CD4-positive, alpha-beta T cell treated with Interferon alpha-2 for 1 hour (primary cell): ENCODE results near the gene CSNK1E.
A peak's percentile ranks its signal among the peaks of the same experiment; 100 is the strongest.

Experiments
- DNase-seq, 2 donors: peaks; one replicate each; pipeline ENCODE4 v3.0.0-alpha.2; 2020 to 2022

The CSNK1E gene

GRCh38 chr22:38327396-38327795 lies 10.2 kb upstream of the CSNK1E start:
- DNase-seq = no peak

- DNase-seq = no peak
Measured at GRCh38 chr22:38325587-38325986, 8.4 kb upstream of the CSNK1E start.

GRCh38 chr22:38320605-38321402 lies 3.6 kb upstream of the CSNK1E start:
- DNase-seq = no peak

- no peak for DNase-seq
Measured at GRCh38 chr22:38318792-38319773, 1.9 kb upstream of the CSNK1E start.

- peak in 1 of 2 donors; percentile 32 for DNase-seq
Measured at GRCh38 chr22:38317995-38318715, 922 bp upstream of the CSNK1E start.

GRCh38 chr22:38316364-38317121 lies 690 bp downstream of the CSNK1E start:
- DNase-seq = peak; percentile 51 to 65

GRCh38 chr22:38315823-38316363 lies 1.3 kb downstream of the CSNK1E start:
- no peak for DNase-seq

- DNase-seq = peak in 1 of 2 donors; percentile 54
Measured at GRCh38 chr22:38314933-38315822, 2.1 kb downstream of the CSNK1E start.

- no peak for DNase-seq
Measured at GRCh38 chr22:38314051-38314932, 2.9 kb downstream of the CSNK1E start.

- DNase-seq = peak in 1 of 2 donors; percentile 48
Measured at GRCh38 chr22:38313384-38313955, 3.8 kb downstream of the CSNK1E start.

- DNase-seq = no peak
Measured at GRCh38 chr22:38312261-38312800, 4.9 kb downstream of the CSNK1E start.

- no peak for DNase-seq
Measured at GRCh38 chr22:38311323-38311620, 6.0 kb downstream of the CSNK1E start.

GRCh38 chr22:38310518-38311322 lies 6.5 kb downstream of the CSNK1E start:
- no peak for DNase-seq

- no peak for DNase-seq
Measured at GRCh38 chr22:38309614-38310517, 7.4 kb downstream of the CSNK1E start.

GRCh38 chr22:38308791-38309498 lies 8.3 kb downstream of the CSNK1E start:
- no peak for DNase-seq
